CD4-positive, alpha-beta T cell treated with Interleukin-15 for 1 hour (primary cell): ENCODE data around the gene HNMT.
"Not testable (repeated sequence)": the region's sequence is repeated elsewhere in the genome, so short reads cannot be mapped to it uniquely, and the experiment has no call there.

ENCODE experiments used
- DNase-seq: peaks from one replicate; pipeline ENCODE4 v3.0.0-alpha.2; 2020

HNMT gene

DNA sequence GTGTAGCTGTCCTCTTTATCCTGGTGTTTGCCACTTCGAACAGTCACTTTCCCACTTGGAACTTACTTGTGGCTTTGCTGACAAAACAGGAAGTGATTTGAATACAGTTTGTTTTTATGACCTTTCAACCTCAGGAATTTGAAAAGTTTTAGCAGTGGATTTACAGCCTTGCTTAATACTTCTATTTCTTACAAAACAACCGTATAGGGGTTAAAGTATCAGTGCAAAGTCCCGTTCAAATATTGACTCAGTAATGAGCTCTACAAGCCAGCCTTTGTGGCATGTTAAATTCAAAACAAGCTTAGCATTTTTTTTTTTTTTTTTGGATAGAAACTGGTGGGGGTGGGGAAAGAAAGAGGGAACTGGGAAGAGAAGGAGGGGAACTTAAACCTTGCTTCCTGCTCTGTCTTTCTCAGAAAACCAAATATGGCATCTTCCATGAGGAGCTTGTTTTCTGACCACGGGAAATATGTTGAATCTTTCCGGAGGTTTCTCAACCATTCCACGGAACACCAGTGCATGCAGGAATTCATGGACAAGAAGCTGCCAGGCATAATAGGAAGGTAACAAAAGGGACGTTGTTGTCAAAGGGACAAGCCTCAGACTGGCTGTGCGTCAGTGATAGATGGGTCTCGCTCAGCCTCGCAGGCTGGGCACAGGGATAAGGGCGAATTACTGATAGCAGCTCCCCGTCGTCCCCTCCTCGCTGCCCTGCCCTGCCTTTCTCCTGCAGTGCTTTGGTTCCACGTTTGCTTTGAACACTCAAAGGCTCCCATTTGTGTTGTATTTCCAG is at the start of gene HNMT:
Gene HNMT (plus strand): TSS at position 408 of the 793 bp plus-strand sequence. CDS start 19 bp downstream, at position 427.
- no peak for DNase-seq

DNA sequence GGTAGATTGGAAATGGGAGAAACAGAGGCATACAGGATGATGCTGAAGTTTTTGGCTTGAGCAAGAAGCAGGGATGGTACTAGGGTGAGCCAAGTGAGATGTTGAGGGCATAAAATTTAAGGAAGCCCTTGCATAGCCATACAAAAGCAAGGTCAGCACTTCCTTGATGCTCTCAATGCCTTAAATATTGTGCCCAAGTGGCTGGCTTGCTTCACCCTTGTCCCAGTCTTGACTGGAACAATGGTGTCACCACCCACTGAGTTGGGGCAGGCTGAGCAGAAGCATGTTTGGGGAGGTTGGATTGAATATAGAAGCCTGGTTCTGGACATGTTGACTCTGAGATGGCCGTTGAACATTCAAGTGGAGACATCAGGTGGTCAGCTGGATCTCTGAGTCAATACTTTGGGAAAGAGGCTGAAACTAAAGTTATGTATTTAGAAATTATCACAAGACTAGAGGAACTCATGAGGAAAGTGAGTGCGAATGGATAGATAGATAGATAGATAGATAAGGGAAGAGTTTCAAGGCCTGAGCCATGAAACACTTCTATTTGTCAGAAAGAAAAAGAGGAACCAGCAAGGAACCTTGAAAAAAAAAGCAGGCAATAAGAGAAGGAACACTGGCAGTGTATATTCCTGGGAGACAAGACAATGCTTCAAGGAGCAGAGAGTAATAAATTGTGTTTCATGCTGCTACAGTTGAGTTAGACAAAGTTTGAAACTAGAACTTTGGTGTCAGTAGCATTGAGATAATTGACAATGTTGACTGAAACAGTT is 43.0 kb upstream of the HNMT start:
- DNase-seq: no peak

DNA sequence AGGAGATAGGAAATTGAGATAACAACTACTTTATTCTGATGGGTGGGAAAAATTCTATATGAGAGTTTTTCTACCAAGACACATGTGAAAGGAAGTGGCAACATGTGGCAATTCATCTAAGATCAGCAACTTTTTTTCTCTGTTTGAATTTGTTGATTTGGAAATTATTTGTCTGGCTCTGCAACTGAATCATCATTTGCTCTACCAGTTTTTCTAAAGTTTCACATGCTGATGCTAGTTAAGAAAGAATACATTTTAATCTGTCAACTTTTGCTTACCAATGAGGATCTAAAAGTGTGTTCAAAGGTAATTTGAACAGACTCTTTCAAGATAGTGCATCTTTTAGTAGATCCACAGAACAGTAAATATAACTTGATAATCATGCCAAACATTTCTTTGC is 42.1 kb upstream of the HNMT start:
- DNase-seq: not testable (repeated sequence)

DNA sequence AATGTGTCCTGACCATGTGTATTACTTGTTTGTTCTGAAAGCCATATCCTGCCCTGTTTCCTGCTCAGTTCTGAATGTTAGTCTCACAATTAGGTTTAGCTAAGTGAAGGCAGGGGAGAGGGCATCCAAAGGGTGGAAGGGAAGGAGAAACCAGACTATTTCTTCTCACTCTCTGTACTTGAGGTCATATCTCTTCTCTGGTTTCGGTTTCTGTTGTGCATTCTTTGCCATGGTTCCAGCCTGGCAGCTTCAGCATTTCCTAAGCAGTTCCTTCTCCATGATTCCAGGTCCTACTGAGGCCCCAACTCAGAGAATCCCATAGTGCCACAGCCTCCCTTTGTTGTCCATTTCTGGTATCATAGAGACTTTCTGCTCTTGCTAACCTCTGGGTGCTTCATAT is 40.3 kb upstream of the HNMT start:
- no peak for DNase-seq

DNA sequence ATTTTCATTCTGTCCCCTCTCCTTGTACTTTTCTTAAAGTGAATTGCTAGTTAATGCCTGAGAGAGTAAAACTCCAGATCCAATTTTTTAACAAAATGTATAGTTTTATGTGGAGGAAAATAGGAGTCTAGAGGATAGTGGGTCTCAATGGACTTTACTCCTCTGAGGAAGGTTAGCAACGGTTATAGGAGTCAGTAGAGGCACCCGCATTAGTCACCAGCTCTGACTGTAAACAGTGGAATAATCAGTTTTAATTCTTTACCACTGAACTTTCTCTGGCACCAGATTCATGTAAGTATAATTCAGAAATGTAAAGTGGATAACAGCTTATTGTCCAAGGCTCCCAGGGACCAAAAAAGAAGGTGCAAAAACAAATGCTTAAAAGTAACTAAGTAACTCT is 38.7 kb upstream of the HNMT start:
- DNase-seq: no peak

DNA sequence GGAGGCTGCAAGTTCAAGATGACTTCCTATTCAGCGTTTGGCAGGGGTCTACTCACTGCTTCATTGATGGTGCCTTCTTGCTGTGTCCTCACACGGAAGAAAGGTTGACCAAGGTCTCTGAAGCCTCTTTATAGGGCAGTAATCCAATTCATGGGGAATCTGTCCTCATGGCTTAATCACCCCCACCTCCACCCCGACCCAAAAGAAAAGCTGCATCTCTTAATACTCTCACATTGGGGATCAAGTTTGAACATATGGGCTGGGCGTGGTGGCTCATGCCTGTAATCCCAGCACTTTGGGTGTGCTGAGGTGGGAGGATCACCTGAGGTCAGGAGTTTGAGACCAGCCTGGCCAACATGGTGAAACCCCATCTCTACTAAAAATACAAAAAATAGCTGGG is 36.4 kb upstream of the HNMT start:
- no peak for DNase-seq

DNA sequence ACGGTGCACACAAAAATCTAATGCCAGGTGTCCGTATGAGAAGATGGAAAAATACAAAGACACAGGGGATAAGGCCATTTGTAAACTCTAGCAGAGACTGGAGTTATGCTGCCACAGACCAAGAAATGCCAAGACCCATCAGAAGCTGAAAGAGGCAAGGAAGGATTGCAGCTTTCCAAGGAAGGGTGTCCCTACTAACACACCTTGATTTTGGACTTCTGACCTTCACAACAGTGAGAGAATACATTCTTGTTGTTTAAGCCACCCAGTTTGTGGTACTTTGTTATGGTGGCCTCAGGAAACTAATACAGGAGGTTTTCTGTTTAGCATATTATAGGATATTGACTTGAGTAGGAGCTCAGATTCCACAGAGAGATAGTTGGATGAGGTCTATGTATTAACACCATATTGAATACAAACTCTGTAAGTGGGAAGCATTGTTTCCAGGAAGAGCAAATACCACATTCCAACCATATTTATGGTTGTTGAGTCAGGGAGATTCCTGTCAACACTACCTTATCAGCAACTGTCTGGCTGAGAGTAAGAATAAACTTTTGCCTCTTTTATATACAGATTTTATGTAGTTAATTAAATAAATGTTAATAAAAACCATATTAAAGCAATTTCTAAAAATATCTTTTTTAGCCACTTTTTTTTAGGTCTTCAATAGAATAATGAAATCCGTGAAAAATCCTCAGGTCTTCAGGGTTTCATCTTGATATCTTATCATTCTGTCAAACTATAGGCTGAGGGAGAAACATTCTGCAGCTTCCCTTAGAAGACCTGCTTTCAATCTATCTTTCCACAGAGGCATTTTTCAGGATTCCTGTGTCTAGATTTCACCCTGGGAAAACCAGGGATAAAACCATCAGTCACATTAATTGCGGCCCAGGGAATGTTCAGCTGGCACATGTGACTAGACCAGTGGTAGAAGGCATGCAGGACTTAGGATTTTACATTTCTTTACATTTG is 35.4 kb upstream of the HNMT start:
- DNase-seq: no peak

DNA sequence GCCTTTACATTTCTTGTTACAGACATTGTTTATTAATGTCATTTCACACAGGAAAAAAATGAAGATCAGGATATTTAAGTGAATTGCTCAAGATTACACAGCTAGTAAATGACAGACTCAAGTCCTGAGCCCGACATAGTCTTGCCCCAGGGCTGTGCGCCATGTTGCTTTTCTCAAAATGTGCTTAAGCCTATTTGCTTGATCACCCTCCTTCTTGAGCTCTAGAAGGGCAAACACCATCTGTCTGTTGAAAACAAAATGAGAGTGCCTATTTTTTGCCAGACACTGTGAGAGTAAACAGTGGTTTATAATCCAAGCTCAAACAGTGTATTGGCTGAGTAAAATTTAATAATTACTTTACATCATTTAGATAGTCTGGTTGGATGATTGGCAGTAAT is 34.8 kb upstream of the HNMT start:
- no peak for DNase-seq

DNA sequence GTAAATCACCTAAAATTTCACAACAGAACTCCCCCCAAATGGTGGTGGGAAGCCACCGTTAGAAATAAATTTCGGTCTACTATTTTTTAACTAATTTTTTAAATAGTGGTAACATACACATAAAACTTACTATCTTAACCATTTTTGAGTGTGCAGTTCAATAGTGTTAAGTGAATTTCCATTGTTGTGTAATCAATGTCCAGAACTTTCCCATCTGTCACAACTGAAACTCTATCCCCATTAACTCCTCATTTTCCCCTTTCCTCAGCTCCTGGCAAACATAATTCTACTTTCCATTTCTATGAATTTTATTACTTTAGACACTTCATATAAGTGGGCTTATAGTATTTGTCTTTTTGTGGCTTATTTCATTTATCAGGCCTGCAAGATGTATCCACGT is 34.1 kb upstream of the HNMT start:
- DNase-seq: no peak

DNA sequence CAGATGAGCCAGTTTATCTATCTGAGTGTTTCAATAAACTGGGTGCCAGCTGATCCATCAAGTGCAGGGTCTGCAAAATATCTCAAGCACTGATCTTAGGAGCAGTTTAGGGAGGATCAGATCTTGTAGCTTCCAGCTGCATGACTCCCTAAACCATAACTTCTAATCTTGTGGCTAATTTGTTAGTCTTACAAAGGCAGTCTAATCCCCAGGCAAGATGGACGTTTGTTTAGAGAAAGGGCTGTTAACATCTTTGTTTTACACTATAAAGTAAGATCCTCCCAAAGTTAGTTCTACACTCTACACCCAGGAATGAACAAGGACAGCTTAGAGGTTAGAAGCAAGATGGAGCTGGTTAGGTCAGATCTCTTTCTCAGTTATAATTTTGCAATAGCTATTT is 28.7 kb upstream of the HNMT start:
- no peak for DNase-seq

DNA sequence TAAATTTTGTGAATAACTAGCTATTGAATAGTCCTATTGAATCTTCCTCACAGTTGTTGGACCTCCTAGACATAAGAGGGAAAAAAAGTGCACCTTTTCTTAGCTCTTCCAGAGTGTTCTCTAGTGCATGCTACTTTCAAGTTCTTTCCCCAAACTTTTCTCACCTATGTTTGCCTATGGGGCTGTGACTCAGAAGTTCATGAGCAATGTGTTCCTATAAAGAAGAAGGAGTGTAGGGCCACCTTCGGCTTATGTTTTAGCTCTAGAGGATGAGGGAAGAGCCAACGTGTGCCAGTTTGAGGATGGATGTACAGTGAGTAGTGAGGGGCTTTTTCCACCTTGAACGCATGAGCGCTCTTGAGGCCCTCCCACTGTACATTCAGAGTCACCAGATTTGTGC is 27.0 kb upstream of the HNMT start:
- no peak for DNase-seq

DNA sequence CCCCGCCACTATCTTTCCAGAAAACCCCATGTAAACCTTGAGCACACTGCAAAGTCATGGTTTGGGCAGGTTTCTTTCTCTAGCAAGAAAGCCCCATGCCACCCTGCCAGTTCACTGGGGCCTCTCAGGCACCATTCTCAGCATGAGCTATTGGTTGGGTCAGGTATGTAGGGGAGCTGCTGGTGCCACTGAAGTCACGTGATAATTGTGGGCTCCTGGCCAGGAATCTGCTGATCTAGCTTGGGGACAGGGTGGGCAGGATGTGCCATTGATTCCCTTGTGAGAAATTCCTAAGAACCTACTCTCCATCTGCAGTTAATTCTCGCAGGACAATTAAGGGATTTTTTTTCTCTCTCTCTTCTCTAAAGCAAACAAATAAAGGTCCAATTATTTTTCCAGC is 26.5 kb upstream of the HNMT start:
- no peak for DNase-seq

DNA sequence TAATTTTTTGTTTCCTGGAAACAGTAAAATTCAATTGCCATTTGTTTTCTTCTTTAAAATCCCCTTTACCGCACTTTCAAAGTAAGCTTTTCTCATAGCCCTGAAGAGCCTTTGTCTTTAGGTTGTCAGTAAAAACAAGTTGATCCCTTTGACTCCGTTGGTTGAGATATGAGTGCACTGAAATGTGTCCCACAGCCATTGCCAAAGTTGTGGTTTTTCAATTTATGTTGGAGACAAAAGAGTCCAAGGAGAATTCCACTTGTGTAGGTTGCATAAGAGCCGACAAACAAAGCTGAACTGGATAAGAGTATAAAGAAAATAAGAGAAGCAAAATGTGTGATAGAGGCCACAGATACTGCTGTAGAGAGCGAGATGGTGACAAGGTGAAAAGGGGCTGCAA is 26.1 kb upstream of the HNMT start:
- no peak for DNase-seq

DNA sequence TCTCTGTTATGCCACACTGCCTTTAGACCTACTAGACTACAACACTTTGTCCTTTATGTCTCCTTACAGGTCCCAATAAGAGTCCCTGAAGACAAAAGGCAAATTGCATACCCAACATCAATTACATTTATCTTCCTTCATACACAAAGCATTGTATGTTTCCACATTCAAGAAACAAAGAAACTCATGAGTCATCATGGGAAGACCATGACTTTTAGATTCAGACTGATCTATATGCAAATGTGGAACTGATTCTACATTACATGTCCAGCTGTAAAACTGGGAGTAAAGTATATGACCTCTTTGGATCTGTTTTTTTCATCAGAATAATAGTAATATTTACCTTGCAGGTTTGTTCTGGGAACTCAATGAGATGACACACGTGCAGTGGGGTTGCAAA is 25.2 kb upstream of the HNMT start:
- no peak for DNase-seq

DNA sequence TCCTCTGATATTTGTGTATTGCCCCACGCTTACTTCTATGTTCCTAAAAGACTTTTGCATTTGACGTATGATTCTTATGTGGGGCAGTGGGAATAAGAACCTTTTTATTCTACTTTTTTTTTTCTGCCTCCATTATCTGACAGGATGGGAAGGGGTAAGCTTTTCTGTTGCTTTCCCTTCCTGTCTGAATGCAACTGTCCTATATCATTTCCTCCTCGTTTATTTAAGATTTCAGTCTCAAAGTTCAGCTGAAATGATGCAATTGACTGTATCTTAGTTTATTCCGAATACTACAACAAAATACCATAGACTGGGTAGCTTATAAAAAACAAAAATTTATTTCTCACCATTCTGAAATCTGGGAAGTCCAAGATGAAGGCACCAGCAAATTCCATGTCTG is 24.1 kb upstream of the HNMT start:
- DNase-seq: no peak

DNA sequence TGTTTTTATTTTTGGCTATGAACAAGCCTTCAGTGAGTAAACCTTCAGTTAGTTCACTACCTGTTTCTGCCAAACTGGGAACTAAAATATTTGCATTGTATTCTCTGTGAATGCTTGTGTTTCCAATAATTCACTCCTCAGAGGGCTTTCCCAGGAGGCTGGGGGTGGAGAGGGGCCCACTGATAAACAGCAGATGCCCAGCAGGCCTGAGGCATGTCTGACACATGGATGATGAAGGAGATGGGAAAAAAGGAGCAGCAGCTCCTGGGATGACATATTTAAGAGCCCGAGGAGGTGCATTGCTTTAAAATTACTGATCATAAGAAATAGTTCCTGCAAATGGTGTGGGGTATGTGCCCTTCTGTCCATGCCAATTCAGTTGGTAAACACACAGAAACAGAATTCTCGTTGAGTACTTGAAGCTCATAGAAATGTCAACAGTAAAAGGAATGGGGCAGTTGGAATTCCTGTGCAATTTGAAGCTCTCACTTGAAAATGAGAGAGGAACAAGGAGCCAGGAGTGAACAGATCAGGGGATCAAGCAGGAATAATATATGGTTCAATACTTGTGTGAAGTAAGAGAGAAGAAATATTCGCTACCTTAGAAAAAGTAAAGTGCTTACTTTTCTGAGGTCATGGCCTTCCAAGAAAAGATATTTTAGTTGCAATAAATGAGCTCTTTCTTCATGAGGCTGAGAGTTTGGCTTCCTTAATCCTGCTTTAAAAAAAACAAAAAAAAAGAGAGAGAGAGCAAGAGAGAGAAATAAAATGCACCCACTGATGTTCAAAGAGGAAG is 22.0 kb upstream of the HNMT start:
- no peak for DNase-seq

DNA sequence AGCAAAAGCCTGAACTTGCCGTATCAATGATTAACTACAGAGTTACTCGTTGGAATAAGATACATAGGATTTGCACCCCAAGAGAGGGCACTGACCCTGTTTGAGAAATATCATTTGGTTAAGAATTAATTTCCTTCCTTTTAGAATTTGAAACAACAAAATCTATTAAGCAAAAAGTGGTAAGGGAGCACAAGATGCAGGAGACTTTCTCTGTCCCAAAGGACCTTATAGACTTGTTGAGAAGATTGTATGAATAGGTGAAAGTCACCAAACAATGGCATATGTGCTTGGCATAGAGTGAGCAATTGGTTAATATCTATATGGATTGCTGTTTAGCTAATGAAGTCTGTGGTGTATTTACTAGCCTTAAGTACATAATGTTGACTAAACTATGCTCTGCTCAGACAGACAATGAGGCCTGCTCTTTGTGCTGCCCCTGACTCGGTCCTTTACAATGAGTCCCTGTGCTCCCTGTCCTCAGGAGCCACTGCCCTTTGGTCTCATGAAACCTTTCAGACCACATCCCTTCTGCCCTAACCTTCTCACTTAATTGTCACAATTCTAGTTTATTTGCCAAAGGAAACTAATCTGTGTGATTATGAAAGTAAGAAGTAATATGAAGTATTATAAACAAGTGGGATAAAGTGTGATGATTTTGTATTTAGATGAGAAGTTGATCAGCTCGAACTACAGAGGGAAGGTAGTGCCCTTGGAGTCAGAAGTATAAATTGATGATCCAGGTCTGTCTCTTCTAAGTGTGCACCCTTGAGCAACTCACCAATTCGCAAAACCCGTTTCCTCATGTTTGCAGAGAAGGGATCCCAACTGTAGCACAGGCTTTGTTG is 21.2 kb upstream of the HNMT start:
- no peak for DNase-seq

DNA sequence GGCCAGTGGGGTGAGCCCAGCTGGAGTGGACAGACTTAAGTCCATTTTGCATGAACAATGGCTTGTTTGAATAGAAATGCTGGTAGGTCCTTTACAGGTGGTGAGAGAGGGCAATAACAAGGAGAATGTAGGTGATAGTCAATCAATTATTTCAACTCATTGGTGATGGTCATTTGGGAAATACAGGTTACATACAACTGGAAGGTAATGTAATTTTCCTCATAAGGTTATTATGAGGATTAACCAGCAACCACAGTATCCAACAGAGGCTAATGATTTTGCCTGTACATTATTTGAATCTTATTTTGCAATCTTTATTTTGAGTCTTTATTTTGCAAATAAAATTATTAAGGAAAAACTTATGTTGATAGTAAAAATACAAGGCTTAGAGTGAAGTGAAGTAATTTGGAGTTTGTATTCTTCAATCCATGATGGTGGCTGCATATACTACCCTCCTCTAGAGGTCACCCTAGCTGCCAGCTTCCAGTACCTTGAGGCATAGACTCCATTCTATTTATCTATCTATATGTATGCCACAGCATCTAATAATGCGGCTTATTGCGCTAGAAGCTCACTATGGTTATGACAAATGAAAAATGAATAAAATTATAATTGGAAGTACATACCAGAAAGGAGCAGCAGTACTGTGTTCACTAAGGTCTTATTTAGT is 20.5 kb upstream of the HNMT start:
- DNase-seq: no peak

DNA sequence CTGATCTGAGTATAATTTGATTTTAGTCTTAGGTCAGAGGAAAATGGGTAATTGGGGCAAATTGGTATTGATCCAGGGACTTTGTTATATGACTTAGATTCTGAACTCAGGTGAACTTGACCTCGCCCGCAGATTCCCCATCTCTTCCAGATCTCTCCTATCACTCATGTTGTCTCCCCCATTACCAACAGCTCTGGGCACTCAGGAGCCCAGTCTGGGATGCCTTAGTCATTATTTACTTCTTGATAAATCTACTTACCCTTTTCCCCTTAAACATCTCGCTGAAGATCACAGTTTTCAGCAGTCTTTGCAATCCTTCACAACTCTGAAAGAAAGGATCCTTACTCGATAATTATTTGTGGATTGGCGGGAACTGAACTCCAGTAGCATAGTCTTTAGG is 19.6 kb upstream of the HNMT start:
- DNase-seq: no peak

DNA sequence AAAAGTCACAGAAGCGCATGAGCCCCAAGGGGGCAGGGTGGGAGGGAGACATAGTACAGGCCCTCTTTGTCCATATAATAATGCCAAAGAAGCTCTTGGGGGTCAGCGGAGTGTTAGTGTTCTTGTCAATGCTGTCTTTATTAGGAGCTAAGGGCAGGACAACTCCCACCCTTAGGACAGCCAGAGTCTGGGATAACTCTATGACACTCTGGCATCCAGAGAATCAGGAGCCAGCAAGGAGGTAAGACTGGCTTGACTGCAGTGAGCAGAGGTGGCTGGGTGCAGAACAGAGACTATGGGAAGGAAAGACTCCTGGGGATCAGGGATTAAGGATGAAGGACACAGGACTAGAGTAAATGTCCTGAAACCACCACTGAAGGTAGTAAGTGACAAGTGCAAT is 19.0 kb upstream of the HNMT start:
- DNase-seq: no peak

DNA sequence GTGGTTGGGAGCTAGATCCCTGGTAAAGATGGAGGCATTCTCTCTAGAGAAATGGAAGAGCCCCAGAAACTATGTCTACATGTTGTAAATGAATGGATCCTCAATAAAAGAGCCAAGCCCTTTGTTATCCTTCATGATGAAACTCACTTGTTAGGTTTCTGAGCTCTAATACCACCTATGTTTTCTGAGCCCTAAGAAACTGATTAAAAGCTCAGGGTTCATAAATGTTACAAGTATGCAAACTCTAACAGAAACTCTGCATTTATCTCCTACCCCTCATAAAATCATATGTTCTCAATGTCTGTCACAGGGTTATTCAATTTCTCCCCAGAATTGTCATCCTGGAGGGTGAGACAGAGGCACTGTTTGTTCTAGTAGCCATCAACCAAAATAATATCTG is 18.0 kb upstream of the HNMT start:
- no peak for DNase-seq
